K562 (cell line): Measurements from ENCODE around the gene TFAP2A. TPM values are rescaled to one million over a fixed set of nuclear protein-coding genes. Genes with fewer than 3 reads are reported as not detected.

Experiments
- ATF7 ChIP-seq: fragments of 450-650 bp; IDR thresholded peaks from 2 replicates; pipeline ENCODE4 v1.7.1; 2014; ENCODE audit warnings: mild to moderate bottlenecking, moderate library complexity
- CCNT2 ChIP-seq: IDR thresholded peaks from 2 replicates; pipeline ENCODE4 v1.6.1; 2011; ENCODE audit warnings: borderline replicate concordance, low read depth, mild to moderate bottlenecking, moderate library complexity, mixed read lengths, low read length; ENCODE audit not compliant: insufficient read length; ENCODE audit errors: extremely low read depth
- CHD4 ChIP-seq: fragments of 200-600 bp; sonication (generic); IDR thresholded peaks from 3 replicates; pipeline ENCODE4 v1.6.1; 2012; ENCODE audit warnings: low read depth, mild to moderate bottlenecking, mixed read lengths, low read length, inconsistent platforms; ENCODE audit not compliant: insufficient read depth, insufficient replicate concordance, poor library complexity, severe bottlenecking
- FOXK2 ChIP-seq, 2 experiments: fragments of 450-650 bp; IDR thresholded peaks in 1 of 2; conservative IDR thresholded peaks in 1 of 2; 2 replicates each; pipeline ENCODE4 v1.6.1; 2016; ENCODE audit warnings: low read depth in 2 of 2, mild to moderate bottlenecking in 1 of 2
- HDAC2 ChIP-seq: fragments of 450-650 bp; IDR thresholded peaks from 2 replicates; pipeline ENCODE4 v1.6.1; 2016; ENCODE audit warnings: mild to moderate bottlenecking
- HMG20B ChIP-seq: fragments of 250-450 bp; sonication (Bioruptor Pico); IDR thresholded peaks from 2 replicates; pipeline ENCODE4 v1.5.0; 2021; ENCODE audit warnings: mild to moderate bottlenecking
- JUND ChIP-seq, 2 experiments: IDR thresholded peaks; 2 replicates in 1 of 2; 3 replicates in 1 of 2; pipeline ENCODE4 v1.6.1; 2011; ENCODE audit warnings: borderline replicate concordance in 2 of 2, low read depth in 2 of 2, low read length in 2 of 2, improper control_type of control experiment in 1 of 2, missing biosample characterization in 1 of 2, missing genetic modification characterization in 1 of 2, missing genetic modification reagents in 1 of 2
- KDM4B ChIP-seq, 2 experiments: fragments of 450-650 bp in 1 of 2; sonication (generic) in 1 of 2; IDR thresholded peaks; 2 replicates each; pipeline ENCODE4 v1.6.1; 2016 to 2017; ENCODE audit warnings: borderline replicate concordance in 2 of 2, antibody characterized with exemption in 1 of 2, low read depth in 1 of 2, mild to moderate bottlenecking in 1 of 2
- MECOM ChIP-seq: fragments of 250-450 bp; sonication (Bioruptor Pico); IDR thresholded peaks from 2 replicates; pipeline ENCODE4 v1.8.0; 2022; ENCODE audit warnings: inconsistent platforms
- MITF ChIP-seq: IDR thresholded peaks from 2 replicates; pipeline ENCODE4 v1.6.1; 2014; ENCODE audit warnings: antibody characterized with exemption
- MTA1 ChIP-seq: fragments of 450-650 bp; IDR thresholded peaks from 2 replicates; pipeline ENCODE4 v1.6.1; 2017; ENCODE audit warnings: borderline replicate concordance
- NR2C1 ChIP-seq, 2 experiments: fragments of 450-650 bp; IDR thresholded peaks; 2 replicates each; pipeline ENCODE4 v1.6.1; 2017; ENCODE audit warnings: mild to moderate bottlenecking in 2 of 2, antibody characterized with exemption in 1 of 2, inconsistent platforms in 1 of 2, missing compliant biosample characterization in 1 of 2, missing genetic modification characterization in 1 of 2
- POLR2AphosphoS5 ChIP-seq: IDR thresholded peaks from 2 replicates; pipeline ENCODE4 v1.6.1; 2011; ENCODE audit warnings: mild to moderate bottlenecking, low read depth, low read length, moderate library complexity; ENCODE audit not compliant: control insufficient read depth, insufficient read depth
- SMAD2 ChIP-seq: fragments of 150-350 bp; IDR thresholded peaks from 2 replicates; pipeline ENCODE4 v1.6.1; 2014; ENCODE audit warnings: low read depth, mild to moderate bottlenecking, low read length
- SMARCA4 ChIP-seq: fragments of 450-650 bp; IDR thresholded peaks from 2 replicates; pipeline ENCODE4 v1.6.1; 2016
- TCF3 ChIP-seq: sonication (generic); formaldehyde crosslinking; IDR thresholded peaks from 2 replicates; pipeline ENCODE4 v1.4.0; 2020; ENCODE audit warnings: mild to moderate bottlenecking, missing genetic modification reagents
- TRIM24 ChIP-seq, 2 experiments: fragments of 450-650 bp; IDR thresholded peaks; 2 replicates each; pipeline ENCODE4 v1.6.1; 2016
- ZBTB1 ChIP-seq: sonication (generic); formaldehyde crosslinking; IDR thresholded peaks from 2 replicates; pipeline ENCODE4 v1.8.1; 2023; ENCODE audit warnings: missing genetic modification reagents, low read depth, mild to moderate bottlenecking, borderline replicate concordance
- ZNF347 ChIP-seq: fragments of 450-650 bp; formaldehyde crosslinking; IDR thresholded peaks from 2 replicates; pipeline ENCODE4 v1.4.0; 2020; ENCODE audit warnings: low read depth, mild to moderate bottlenecking, moderate library complexity
- polyA plus RNA-seq, 8 experiments: library from polyadenylated mRNA; depleted of rRNA in 4 of 8; stranded (reverse) in 5 of 8; unstranded in 3 of 8; fragments of >200 nt; fragmentation: Nextera tagmentation in 2 of 8; fragmentation: Illumina TruSeq in 1 of 8; extraction: Ambion mirVana in 2 of 8; extraction: Trizol in 1 of 8; gene quantifications; 2 replicates each; pipeline versions ENCODE4 v1.2.1 to v1.2.3, GENCODE V29; 2011 to 2014; ENCODE audit warnings: inconsistent platforms in 1 of 8, missing spikeins in 1 of 8
- total RNA-seq, 7 experiments: library from RNA; depleted of rRNA in 6 of 7; stranded (reverse); fragments of >200 nt in 6 of 7; fragmentation: Illumina TruSeq in 2 of 7; extraction: Trizol in 2 of 7; gene quantifications; 2 replicates each; pipeline versions ENCODE4 v1.2.1 to v1.2.3, GENCODE V29; 2011 to 2021; ENCODE audit warnings: low replicate concordance in 1 of 7
- TF ChIP-seq, protein P1 (sequence below), 2 experiments: fragments of 450-650 bp; IDR thresholded peaks; 2 replicates each; pipeline ENCODE4 v1.6.1; 2018; ENCODE audit warnings: mild to moderate bottlenecking in 2 of 2, low read depth in 1 of 2; ENCODE audit not compliant: partially characterized antibody in 2 of 2

Gene TFAP2A
- total and polyA plus RNA-seq, 9 of the 15 experiments (the other 6 are each of a cell fraction or from before 2014, with no cell fraction given) = 0.14 to 0.53 (median 0.19) TPM; not detected in 1

GRCh38 chr6:10347561-10348327, 67.1 kb downstream of the TFAP2A start (continued):
- TF ChIP-seq ZBTB1 (CRISPR knock-in tag) (no peak), POLR2AphosphoS5 (no peak), MITF (peak; percentile 38; the same call in 1 of the 2 replicates), ATF7 (peak; percentile 89), CCNT2 (peak; percentile 67), HDAC2 (peak; percentile 96), SMARCA4 (peak; percentile 99), FOXK2 (conservative IDR thresholded peaks at IDR 0.05 in 1 of 2, IDR thresholded peaks at IDR 0.05 in 1 of 2; ENCODE audit: low read depth in 2 of 2) (peak; percentile 37 to 57; a peak in 2 of 4 replicates), NR2C1 (IDR thresholded peaks at IDR 0.05) (0 out of 2 replicates have a peak, but pooled peaks have one; percentile 9), NR2C1 (tag; IDR thresholded peaks at IDR 0.05) (no peak; the same call in 1 of the 2 replicates), TRIM24 (IDR thresholded peaks at IDR 0.05) (peak; percentile 86 to 91), JUND (IDR thresholded peaks at IDR 0.05; ENCODE audit: borderline replicate concordance, low read depth, low read length) (peak; percentile 100), JUND (tag; IDR thresholded peaks at IDR 0.05; ENCODE audit: borderline replicate concordance, low read depth, low read length) (peak; percentile 100; the same call in 2 of the 3 replicates), MTA1 (peak; percentile 90), MECOM (CRISPR knock-in tag) (peak; percentile 36; the same call in 1 of the 2 replicates), CHD4 (no peak), KDM4B (IDR thresholded peaks at IDR 0.05; ENCODE audit: borderline replicate concordance in 2 of 2, low read depth in 1 of 2) (no peak), TCF3 (CRISPR knock-in tag) (no peak), ZNF347 (CRISPR knock-in tag) (no peak), HMG20B (no peak), SMAD2 (no peak)
- TF ChIP-seq, protein P1, sequence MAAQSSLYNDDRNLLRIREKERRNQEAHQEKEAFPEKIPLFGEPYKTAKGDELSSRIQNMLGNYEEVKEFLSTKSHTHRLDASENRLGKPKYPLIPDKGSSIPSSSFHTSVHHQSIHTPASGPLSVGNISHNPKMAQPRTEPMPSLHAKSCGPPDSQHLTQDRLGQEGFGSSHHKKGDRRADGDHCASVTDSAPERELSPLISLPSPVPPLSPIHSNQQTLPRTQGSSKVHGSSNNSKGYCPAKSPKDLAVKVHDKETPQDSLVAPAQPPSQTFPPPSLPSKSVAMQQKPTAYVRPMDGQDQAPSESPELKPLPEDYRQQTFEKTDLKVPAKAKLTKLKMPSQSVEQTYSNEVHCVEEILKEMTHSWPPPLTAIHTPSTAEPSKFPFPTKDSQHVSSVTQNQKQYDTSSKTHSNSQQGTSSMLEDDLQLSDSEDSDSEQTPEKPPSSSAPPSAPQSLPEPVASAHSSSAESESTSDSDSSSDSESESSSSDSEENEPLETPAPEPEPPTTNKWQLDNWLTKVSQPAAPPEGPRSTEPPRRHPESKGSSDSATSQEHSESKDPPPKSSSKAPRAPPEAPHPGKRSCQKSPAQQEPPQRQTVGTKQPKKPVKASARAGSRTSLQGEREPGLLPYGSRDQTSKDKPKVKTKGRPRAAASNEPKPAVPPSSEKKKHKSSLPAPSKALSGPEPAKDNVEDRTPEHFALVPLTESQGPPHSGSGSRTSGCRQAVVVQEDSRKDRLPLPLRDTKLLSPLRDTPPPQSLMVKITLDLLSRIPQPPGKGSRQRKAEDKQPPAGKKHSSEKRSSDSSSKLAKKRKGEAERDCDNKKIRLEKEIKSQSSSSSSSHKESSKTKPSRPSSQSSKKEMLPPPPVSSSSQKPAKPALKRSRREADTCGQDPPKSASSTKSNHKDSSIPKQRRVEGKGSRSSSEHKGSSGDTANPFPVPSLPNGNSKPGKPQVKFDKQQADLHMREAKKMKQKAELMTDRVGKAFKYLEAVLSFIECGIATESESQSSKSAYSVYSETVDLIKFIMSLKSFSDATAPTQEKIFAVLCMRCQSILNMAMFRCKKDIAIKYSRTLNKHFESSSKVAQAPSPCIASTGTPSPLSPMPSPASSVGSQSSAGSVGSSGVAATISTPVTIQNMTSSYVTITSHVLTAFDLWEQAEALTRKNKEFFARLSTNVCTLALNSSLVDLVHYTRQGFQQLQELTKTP (IDR thresholded peaks at IDR 0.05; ENCODE audit: low read depth in 1 of 2, partially characterized antibody in 2 of 2) = peak in 1 of 2 experiments; percentile 75
